HG03060 (cell line): Measurements from ENCODE around the gene EVC.

Experiments used
- ATAC-seq: cut with Tn5 transposase; IDR thresholded peaks from one replicate; pipeline ENCODE4 v1.9.1; 2021; ENCODE audit warnings: low read depth, moderate number of reproducible peaks; ENCODE audit not compliant: unreplicated experiment

EVC gene

GRCh38 chr4:5710961-5711478, at the start of gene EVC:
Gene EVC, plus strand, starts transcription at chr4:5711201. Its CDS starts 180 bp downstream, at chr4:5711381.
- ATAC-seq: no peak

- no peak for ATAC-seq
Observed at GRCh38 chr4:5661237-5661636, 49.8 kb upstream of the EVC start.

- ATAC-seq: no peak
Observed at GRCh38 chr4:5662555-5662954, 48.4 kb upstream of the EVC start.

- no peak for ATAC-seq
Observed at GRCh38 chr4:5664778-5665177, 46.2 kb upstream of the EVC start.

- ATAC-seq: no peak
Observed at GRCh38 chr4:5666741-5667140, 44.3 kb upstream of the EVC start.

GRCh38 chr4:5676763-5677162, 34.2 kb upstream of the EVC start:
- ATAC-seq: no peak

- no peak for ATAC-seq
Observed at GRCh38 chr4:5678977-5679376, 32.0 kb upstream of the EVC start.

GRCh38 chr4:5683566-5683965, 27.4 kb upstream of the EVC start:
- ATAC-seq: no peak

GRCh38 chr4:5685296-5685695, 25.7 kb upstream of the EVC start:
- ATAC-seq: no peak

- no peak for ATAC-seq
Observed at GRCh38 chr4:5686338-5686737, 24.7 kb upstream of the EVC start.

- ATAC-seq: no peak
Observed at GRCh38 chr4:5689065-5689464, 21.9 kb upstream of the EVC start.

GRCh38 chr4:5691491-5692132, 19.4 kb upstream of the EVC start:
- ATAC-seq: no peak

- ATAC-seq: no peak
Observed at GRCh38 chr4:5693871-5694270, 17.1 kb upstream of the EVC start.

- no peak for ATAC-seq
Observed at GRCh38 chr4:5696341-5696740, 14.7 kb upstream of the EVC start.

GRCh38 chr4:5700459-5700858, 10.5 kb upstream of the EVC start:
- no peak for ATAC-seq

- no peak for ATAC-seq
Observed at GRCh38 chr4:5701971-5702370, 9.0 kb upstream of the EVC start.

GRCh38 chr4:5703831-5704230, 7.2 kb upstream of the EVC start:
- ATAC-seq: no peak

- ATAC-seq: no peak
Observed at GRCh38 chr4:5704276-5704675, 6.7 kb upstream of the EVC start.

- no peak for ATAC-seq
Observed at GRCh38 chr4:5705647-5706320, 5.2 kb upstream of the EVC start.

- ATAC-seq: no peak
Observed at GRCh38 chr4:5706486-5707290, 4.3 kb upstream of the EVC start.

GRCh38 chr4:5707366-5707765, 3.6 kb upstream of the EVC start:
- ATAC-seq: no peak
